HG02759 (cell line): ENCODE results near the gene RELA.

Source experiments
- ATAC-seq: cut with Tn5 transposase; IDR thresholded peaks from one replicate; pipeline ENCODE4 v1.9.1; 2021; ENCODE audit warnings: mild to moderate bottlenecking, moderate library complexity; ENCODE audit not compliant: unreplicated experiment

Gene RELA

GRCh38 chr11:65634440-65634839 lies 28.3 kb downstream of the RELA start:
- ATAC-seq, result no peak

DNA sequence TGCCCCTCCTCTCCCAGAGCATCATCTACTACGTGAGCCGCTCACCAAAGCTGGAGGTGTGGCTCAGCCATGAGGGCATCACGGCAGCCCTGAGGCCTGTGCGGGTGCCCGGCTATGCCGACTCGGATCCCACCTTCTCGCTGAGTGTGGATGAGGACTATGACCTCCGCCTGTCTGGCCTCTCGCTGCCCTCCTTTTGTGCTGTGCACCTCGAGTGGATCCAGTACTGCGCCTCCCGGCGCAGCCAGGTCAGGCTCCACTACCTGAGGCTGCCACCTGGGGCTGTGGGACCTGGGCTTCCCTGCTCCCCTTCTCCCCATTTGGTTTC lies 28.6 kb downstream of the RELA start:
- ATAC-seq, result no peak

DNA sequence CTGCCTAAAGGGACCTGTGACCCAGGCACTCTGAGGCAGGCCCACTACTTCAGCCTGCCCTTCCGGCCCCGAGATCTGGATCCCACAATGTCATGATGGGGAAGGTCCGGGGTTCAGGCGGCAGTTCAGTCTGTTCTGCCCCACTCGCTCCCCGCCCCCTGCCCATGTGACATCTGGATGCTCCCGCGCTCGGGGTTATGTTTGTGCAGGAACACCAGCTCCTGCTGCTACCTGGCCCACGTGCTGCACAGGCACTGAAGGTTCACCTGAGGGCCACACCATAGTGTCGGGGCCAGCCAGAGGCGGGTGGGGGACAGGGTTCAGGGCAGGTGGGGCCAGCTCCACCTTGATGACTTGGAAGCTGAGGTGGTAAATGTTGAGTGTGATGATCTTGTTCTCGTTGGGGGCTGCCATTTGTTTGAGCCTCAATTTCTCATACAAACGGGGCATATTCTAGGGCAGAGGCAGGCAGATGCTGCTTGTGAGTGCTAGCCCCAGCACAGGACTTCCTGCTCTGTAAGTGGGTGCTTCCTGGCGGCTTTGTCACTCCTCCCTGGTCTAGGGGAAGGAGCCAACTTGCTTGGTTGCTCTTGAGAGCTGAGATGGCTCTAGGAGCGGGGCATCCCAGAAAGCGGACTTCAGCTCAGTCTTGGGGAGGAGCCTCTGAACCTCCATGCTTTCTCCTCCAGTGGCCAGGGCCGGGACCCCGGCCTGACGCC lies 29.2 kb downstream of the RELA start:
- ATAC-seq, result no peak

- ATAC-seq, result no peak
Observed at GRCh38 chr11:65630215-65630614, 32.5 kb downstream of the RELA start.

DNA sequence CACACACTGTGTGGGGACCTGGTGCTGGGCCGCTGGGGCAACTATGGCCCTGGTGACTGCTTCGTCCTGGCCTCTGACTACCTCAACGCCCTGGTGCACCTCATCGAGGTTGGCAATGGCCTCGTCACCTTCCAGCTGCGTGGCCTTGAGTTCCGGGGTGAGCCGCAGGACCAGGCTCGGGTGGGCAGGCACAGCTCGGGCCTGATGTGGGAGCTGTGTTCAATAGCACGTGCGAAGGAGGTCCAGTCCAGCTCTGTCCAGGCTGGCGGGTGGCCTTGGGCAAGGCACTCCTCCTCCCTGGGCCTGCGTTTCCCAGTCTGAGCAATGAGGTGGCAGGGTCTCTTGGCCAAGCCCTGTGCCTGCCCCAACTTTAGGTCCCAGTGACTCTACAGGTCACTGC lies 33.1 kb downstream of the RELA start:
- no peak for ATAC-seq

DNA sequence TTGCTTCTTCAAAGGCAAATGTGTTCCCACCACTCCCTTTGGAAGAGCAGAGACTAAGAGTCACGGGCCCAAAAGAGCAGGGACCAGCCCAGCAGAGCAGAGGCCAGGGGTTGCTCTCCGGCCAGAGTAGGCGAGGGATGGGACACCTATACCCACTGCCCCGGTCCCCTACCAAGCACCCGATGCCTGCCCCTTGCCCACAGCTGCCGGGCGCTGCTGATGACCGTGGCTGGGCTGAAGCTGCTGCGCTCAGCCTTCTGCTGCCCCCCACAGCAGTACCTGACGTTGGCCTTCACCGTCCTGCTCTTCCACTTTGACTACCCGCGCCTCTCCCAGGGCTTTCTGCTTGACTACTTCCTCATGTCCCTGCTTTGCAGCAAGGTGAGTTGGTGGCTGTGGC lies 35.5 kb downstream of the RELA start:
- no peak for ATAC-seq

DNA sequence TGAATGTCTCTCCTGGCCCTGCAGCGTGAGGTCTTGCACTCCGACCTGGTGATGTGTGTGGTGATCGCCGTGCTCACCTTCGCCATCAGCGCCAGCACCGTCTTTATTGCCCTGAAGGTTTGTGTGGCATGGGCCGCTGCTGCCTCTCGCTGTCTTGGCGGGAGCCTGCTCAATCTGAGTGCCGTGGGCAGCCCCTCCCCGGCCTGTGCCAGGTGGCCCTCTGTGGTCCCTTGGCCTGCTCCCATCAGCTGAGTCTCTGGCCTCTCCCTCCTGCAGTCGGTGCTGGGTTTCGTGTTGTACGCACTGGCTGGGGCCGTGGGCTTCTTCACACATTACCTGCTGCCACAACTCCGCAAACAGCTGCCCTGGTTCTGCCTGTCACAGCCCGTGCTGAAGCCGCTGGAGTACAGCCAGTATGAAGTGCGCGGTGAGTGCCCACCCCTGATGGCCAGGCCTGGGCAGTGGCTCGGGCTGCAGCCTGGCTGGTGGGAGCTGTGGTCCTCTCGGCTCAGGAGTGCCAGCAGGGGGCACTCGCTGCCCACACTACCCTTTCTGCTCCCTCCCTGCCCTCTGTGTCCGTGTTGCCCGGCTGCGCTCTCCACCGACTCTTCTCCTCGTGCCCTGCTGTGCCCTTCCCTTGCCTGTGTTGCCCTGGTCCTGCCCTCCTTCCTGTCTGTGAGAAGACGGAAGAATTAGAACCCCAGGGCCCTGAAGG lies 36.9 kb downstream of the RELA start:
- ATAC-seq, result no peak

DNA sequence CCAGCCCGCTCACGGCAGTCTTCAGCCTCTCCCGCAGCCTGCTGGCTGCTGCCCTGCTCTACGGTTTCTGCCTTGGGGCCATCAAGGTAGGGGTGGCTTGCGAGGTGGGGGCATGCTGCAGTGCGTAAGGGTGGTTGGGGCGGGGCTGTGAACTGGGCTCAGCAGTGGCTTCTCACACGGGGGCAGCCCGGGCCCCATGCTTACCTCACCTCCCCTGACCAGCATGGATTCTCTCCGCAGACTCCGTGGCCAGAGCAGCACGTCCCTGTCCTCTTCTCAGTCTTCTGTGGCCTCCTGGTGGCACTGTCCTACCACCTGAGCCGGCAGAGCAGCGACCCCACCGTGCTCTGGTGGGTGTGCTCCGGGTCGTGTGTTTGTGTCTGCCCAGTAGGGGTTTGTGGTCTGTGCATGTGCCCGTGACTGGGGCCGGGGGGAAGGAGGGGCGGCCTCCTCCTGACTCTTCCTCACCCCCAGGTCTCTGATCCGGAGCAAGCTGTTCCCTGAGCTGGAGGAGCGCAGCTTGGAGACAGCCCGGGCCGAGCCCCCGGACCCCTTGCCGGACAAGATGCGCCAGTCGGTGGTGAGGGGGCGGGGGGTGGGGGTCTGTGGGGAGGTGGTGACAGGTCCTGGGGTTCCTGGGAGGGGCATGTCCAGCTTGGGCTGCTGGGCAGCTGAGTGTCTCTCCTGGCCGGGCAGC lies 37.6 kb downstream of the RELA start:
- no peak for ATAC-seq

GRCh38 chr11:65623852-65624616 lies 38.7 kb downstream of the RELA start:
- no peak for ATAC-seq

GRCh38 chr11:65623177-65623576 lies 39.5 kb downstream of the RELA start:
- no peak for ATAC-seq

GRCh38 chr11:65622011-65622410 lies 40.7 kb downstream of the RELA start:
- no peak for ATAC-seq

- no peak for ATAC-seq
Observed at GRCh38 chr11:65621460-65621859, 41.3 kb downstream of the RELA start.

DNA sequence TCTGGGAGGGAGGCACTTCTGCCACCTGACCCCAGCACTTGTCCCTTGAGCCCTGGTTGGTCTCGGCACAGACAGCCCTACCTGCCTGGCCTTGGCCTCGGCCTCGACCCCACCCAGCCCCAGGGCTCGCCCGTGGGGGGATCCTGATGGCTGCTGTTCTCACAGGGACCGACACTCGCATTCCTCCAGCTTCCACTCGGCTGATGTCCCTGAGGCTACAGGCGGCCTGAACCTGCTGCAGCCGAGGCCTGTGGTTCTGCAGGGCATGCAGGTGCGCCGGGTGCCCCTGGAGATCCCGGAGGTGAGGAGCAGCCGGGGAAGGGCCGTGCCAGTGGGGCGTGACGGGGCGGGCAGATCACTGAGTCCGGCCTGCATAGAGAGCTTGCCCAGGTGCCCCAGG lies 42.0 kb downstream of the RELA start:
- ATAC-seq, result no peak

- no peak for ATAC-seq
Observed at GRCh38 chr11:65619281-65619928, 43.3 kb downstream of the RELA start.

GRCh38 chr11:65618763-65619162 lies 44.0 kb downstream of the RELA start:
- ATAC-seq, result no peak

DNA sequence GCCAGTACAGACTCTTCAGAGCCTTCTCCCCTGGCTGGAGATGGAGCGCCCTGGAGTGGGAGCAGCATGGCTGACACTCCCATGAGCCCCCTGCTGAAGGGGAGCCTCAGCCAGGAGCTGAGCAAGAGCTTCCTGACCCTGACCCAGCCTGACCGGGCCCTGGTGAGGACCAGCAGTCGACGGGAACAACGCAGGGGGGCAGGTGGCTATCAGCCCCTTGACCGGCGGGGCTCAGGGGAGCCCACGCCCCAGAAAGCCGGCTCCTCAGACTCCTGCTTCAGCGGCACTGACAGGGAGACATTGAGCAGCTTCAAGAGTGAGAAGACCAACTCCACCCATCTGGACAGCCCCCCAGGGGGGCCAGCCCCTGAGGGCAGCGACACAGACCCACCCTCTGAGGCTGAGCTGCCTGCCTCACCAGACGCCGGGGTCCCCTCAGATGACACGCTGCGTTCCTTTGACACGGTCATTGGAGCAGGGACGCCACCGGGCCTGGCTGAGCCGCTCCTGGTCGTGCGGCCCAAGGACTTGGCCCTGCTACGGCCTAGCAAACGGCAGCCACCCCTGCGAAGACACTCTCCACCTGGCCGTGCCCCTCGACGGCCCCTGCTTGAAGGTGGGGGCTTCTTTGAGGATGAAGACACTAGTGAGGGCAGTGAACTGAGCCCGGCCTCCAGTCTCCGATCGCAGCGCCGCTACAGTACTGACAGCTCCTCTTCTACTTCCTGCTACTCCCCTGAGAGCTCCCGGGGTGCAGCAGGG lies 44.5 kb downstream of the RELA start:
- ATAC-seq, result no peak

DNA sequence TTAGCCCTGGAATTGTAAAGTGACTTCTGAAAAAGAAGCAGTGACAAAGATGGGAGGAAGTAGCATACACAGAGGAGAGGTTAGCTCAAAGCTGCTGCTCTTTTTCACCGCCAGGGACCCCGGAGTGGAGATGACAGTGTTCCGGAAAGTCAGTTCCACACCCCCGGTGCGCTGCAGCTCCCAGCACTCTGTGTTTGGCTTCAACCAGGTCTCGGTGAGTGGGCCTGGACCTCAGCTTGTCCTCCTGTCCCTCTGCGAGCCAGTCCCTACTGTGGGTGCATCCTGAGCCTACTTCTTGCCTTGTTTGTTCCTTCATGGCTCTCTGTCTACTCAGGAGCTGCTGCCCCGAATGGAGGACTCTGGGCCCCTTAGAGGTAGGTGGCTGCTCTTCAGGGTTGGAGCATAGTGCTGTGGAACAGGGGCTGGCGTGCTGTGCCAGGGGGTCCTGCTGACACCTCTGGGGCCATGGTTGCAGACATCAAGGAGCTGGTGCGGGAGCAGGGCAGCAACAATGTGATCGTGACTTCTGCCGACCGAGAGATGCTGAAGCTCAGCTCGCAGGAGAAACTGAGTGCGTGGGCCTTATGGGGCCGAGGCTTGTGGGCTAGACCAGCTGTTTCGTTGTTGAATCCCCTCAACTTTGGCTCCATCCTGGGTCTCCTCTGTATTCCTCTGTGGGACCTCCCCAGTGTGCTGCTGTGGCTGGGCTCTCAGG lies 45.4 kb downstream of the RELA start:
- ATAC-seq, result no peak

- no peak for ATAC-seq
Observed at GRCh38 chr11:65616575-65617001, 46.1 kb downstream of the RELA start.

GRCh38 chr11:65615950-65616574 lies 46.7 kb downstream of the RELA start:
- ATAC-seq, result peak; percentile 16
